ENCODE data around the gene NREP. TPM values are rescaled to one million over a fixed set of nuclear protein-coding genes. Genes with fewer than 3 reads are reported as not detected.

The NREP gene
- total and polyA plus RNA-seq, 2 experiments from 2014 or later: 177 to 263 TPM

GRCh38 chr5:111748304-111748763 is 8.7 kb downstream of the NREP start:
- H3K9me2 ChIP-seq (replicated peaks; ENCODE audit: insufficient read depth): no peaks in the 10 kb centered on the region
- H3K9me3 ChIP-seq (ENCODE audit: low read depth): no peaks in the 10 kb centered on the region
- H3K27me3 ChIP-seq: no peaks in the 10 kb centered on the region
- H3K79me2 ChIP-seq: peaks cover 82% of the 10 kb centered on the region
- H3K4me1 ChIP-seq (ENCODE audit: insufficient read depth): peaks cover 18% of the 10 kb centered on the region
- no peak overlapping the region for H3K4me2 ChIP-seq
- TF ChIP-seq EZH2 (IDR thresholded peaks at IDR 0.05; ENCODE audit: borderline replicate concordance): no peak
- TF ChIP-seq EZH2phosphoT487 (IDR thresholded peaks at IDR 0.05; ENCODE audit: low read depth, severe bottlenecking, unreplicated experiment): no peak
- no peak for TF ChIP-seq CTCF (IDR thresholded peaks at IDR 0.05; ENCODE audit: poor library complexity)
- H2AFZ ChIP-seq: no peak overlapping the region
- no peaks in the 10 kb centered on the region for H4K20me1 ChIP-seq (ENCODE audit: insufficient read depth, poor library complexity, severe bottlenecking)
- no peak for DNase-seq (ENCODE audit: low spot score)
- peak overlapping the region; percentile 5 for H3K27ac ChIP-seq
- WGBS (ENCODE audit: low lambda C conversion rate, missing lambda C conversion rate): 93% methylated on average over 3 of the region's 3 CpGs
- H3K36me3 ChIP-seq (replicated peaks; ENCODE audit: insufficient read depth, low read depth): no peaks in the 10 kb centered on the region
- no peak overlapping the region for H3K4me3 ChIP-seq

- Histone ChIP-seq H3K4me3 (no peak overlapping the region), H3K9me2 (replicated peaks; ENCODE audit: insufficient read depth) (no peaks in the 10 kb centered on the region), H2AFZ (no peak overlapping the region), H3K9me3 (ENCODE audit: low read depth) (no peaks in the 10 kb centered on the region), H3K27me3 (no peaks in the 10 kb centered on the region), H3K4me1 (ENCODE audit: insufficient read depth) (peaks cover 28% of the 10 kb centered on the region), H3K4me2 (no peak overlapping the region), H3K36me3 (replicated peaks; ENCODE audit: insufficient read depth, low read depth) (no peaks in the 10 kb centered on the region), H3K79me2 (peaks cover 72% of the 10 kb centered on the region), H3K27ac (no peak overlapping the region), H4K20me1 (ENCODE audit: insufficient read depth, poor library complexity, severe bottlenecking) (no peaks in the 10 kb centered on the region)
- TF ChIP-seq CTCF (IDR thresholded peaks at IDR 0.05; ENCODE audit: poor library complexity) (no peak), EZH2phosphoT487 (IDR thresholded peaks at IDR 0.05; ENCODE audit: low read depth, severe bottlenecking, unreplicated experiment) (no peak), EZH2 (IDR thresholded peaks at IDR 0.05; ENCODE audit: borderline replicate concordance) (no peak)
- no peak for DNase-seq (ENCODE audit: low spot score)
- WGBS (ENCODE audit: low lambda C conversion rate, missing lambda C conversion rate): 84% methylated on average over 2 of the region's 2 CpGs
Measured at GRCh38 chr5:111747337-111747736, 9.7 kb downstream of the NREP start.

- no peak overlapping the region for H3K27ac ChIP-seq
- H3K4me2 ChIP-seq: no peak overlapping the region
- no peak overlapping the region for H2AFZ ChIP-seq
- 87% methylated on average over 4 of the region's 4 CpGs for WGBS (ENCODE audit: low lambda C conversion rate, missing lambda C conversion rate)
- H3K36me3 ChIP-seq (replicated peaks; ENCODE audit: insufficient read depth, low read depth): no peaks in the 10 kb centered on the region
- peaks cover 70% of the 10 kb centered on the region for H3K79me2 ChIP-seq
- no peak overlapping the region for H3K4me3 ChIP-seq
- no peaks in the 10 kb centered on the region for H4K20me1 ChIP-seq (ENCODE audit: insufficient read depth, poor library complexity, severe bottlenecking)
- no peaks in the 10 kb centered on the region for H3K9me2 ChIP-seq (replicated peaks; ENCODE audit: insufficient read depth)
- no peaks in the 10 kb centered on the region for H3K27me3 ChIP-seq
- no peaks in the 10 kb centered on the region for H3K9me3 ChIP-seq (ENCODE audit: low read depth)
- peaks cover 33% of the 10 kb centered on the region for H3K4me1 ChIP-seq (ENCODE audit: insufficient read depth)
- no peak for TF ChIP-seq EZH2 (IDR thresholded peaks at IDR 0.05; ENCODE audit: borderline replicate concordance)
- TF ChIP-seq CTCF (IDR thresholded peaks at IDR 0.05; ENCODE audit: poor library complexity): no peak
- no peak for TF ChIP-seq EZH2phosphoT487 (IDR thresholded peaks at IDR 0.05; ENCODE audit: low read depth, severe bottlenecking, unreplicated experiment)
- DNase-seq (ENCODE audit: low spot score): no peak
Measured at GRCh38 chr5:111746791-111747190, 10.2 kb downstream of the NREP start.
